K562 (cell line): ENCODE data around the gene GIPC3. TPM values are rescaled to one million over a fixed set of nuclear protein-coding genes. Genes with fewer than 3 reads are reported as not detected.

Source experiments
- CREM ChIP-seq: IDR thresholded peaks from 2 replicates; pipeline ENCODE4 v1.6.1; 2014; ENCODE audit warnings: antibody characterized with exemption, low read depth
- HBP1 ChIP-seq: fragments of 450-650 bp; formaldehyde crosslinking; IDR thresholded peaks from 2 replicates; pipeline ENCODE4 v1.4.0; 2022; ENCODE audit warnings: missing genetic modification characterization
- KLF16 ChIP-seq: IDR thresholded peaks from 2 replicates; pipeline ENCODE4 v1.6.1; 2016; ENCODE audit warnings: antibody characterized with exemption
- NFIC ChIP-seq: fragments of 450-650 bp; IDR thresholded peaks from 2 replicates; pipeline ENCODE4 v1.6.1; 2017; ENCODE audit warnings: mild to moderate bottlenecking, inconsistent platforms
- PPARD ChIP-seq: fragments of 250-450 bp; sonication (Bioruptor Pico); IDR thresholded peaks from 2 replicates; pipeline ENCODE4 v1.8.0; 2022; ENCODE audit warnings: inconsistent platforms, mild to moderate bottlenecking, moderate library complexity
- SIRT6 ChIP-seq: IDR thresholded peaks from one replicate; pipeline ENCODE4 v1.6.1; 2012; ENCODE audit warnings: low read depth, mild to moderate bottlenecking, control low read depth, inconsistent platforms, low read length, moderate library complexity
- ZFP30 ChIP-seq: fragments of 250-450 bp; sonication (Bioruptor Pico); IDR thresholded peaks from 2 replicates; pipeline ENCODE4 v1.8.0; 2022; ENCODE audit warnings: moderate library complexity, mild to moderate bottlenecking, inconsistent platforms, borderline replicate concordance
- ZNF316 ChIP-seq: fragments of 450-650 bp; IDR thresholded peaks from 2 replicates; pipeline ENCODE4 v1.6.1; 2016
- ZNF695 ChIP-seq: fragments of 450-650 bp; formaldehyde crosslinking; IDR thresholded peaks from 2 replicates; pipeline ENCODE4 v1.4.0; 2020; ENCODE audit warnings: mild to moderate bottlenecking, moderate library complexity
- polyA plus RNA-seq, 8 experiments: library from polyadenylated mRNA; depleted of rRNA in 4 of 8; stranded (reverse) in 5 of 8; unstranded in 3 of 8; fragments of >200 nt; fragmentation: Nextera tagmentation in 2 of 8; fragmentation: Illumina TruSeq in 1 of 8; extraction: Ambion mirVana in 2 of 8; extraction: Trizol in 1 of 8; gene quantifications; 2 replicates each; pipeline versions ENCODE4 v1.2.1 to v1.2.3, GENCODE V29; 2011 to 2014; ENCODE audit warnings: inconsistent platforms in 1 of 8, missing spikeins in 1 of 8
- total RNA-seq, 7 experiments: library from RNA; depleted of rRNA in 6 of 7; stranded (reverse); fragments of >200 nt in 6 of 7; fragmentation: Illumina TruSeq in 2 of 7; extraction: Trizol in 2 of 7; gene quantifications; 2 replicates each; pipeline versions ENCODE4 v1.2.1 to v1.2.3, GENCODE V29; 2011 to 2021; ENCODE audit warnings: low replicate concordance in 1 of 7
- TF ChIP-seq, protein P1 (sequence below): sonication (generic); formaldehyde crosslinking; IDR thresholded peaks from 2 replicates; pipeline ENCODE4 v1.8.1; 2023; ENCODE audit warnings: mild to moderate bottlenecking, missing genetic modification reagents
- TF ChIP-seq, protein P2 (sequence below): fragments of 450-650 bp; IDR thresholded peaks from 2 replicates; pipeline ENCODE4 v1.6.1; 2016; ENCODE audit warnings: low read depth, mild to moderate bottlenecking, moderate library complexity

The GIPC3 gene
- total and polyA plus RNA-seq, 9 of the 15 experiments (the other 6 are each of a cell fraction or from before 2014, with no cell fraction given): 0.03 to 3.6 (median 1.5) TPM; not detected in 1

DNA sequence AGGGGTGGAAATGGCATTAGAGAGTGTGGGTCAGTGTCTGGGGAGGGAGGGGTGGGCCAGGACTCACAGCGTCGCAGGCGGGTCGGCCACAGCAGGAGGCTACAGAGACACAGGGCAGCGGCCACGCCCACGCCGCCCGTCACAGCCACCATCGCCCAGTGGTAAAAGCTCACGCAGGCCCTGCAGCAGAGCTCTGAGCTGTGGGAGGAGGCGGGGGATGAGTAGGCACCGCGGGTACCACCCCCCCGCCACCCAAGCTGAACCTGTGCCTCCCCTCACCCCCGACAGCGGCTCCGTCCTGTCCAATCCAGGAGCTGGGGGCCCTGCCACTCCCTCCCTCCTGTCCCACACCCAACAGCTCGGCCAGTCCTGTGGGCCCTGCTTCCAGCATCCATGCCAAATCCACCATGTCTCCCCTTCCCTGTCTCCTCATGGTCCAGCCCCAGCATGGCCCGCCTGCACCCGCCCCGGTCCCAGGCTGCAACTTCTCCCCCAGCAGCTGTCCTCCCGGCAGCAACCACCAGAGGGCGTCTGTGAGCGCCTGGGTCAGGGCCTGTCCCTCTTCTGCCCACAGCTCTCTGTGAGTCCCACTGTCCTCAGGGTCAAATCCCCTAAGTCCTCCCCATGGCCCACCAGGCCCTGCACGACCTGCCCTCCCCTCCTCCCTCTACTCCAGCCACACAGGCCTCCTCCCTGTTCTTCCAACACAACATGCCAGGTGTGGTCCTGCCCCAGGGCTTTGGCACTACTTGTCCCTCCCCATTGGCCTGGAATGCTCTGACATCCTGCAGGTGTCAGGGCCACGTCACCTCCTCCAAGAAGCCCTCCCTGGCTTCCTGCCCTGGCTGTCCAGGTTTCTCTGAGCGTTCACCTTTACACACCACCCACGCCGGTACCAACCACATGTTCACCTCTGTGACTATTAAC lies 40.3 kb upstream of the GIPC3 start (continued):
- TF ChIP-seq HBP1 (CRISPR knock-in tag) (peak; percentile 73; the same call in 1 of the 2 replicates), CREM (peak; percentile 39; the same call in 1 of the 2 replicates), SIRT6 (peak; percentile 65), ZNF695 (CRISPR knock-in tag) (no peak), KLF16 (0 out of 2 replicates have a peak, but pooled peaks have one; percentile 16), ZNF316 (no peak), ZFP30 (CRISPR knock-in tag) (no peak), NFIC (peak; percentile 26; the same call in 1 of the 2 replicates), PPARD (CRISPR knock-in tag) (no peak)
- TF ChIP-seq, protein P1, sequence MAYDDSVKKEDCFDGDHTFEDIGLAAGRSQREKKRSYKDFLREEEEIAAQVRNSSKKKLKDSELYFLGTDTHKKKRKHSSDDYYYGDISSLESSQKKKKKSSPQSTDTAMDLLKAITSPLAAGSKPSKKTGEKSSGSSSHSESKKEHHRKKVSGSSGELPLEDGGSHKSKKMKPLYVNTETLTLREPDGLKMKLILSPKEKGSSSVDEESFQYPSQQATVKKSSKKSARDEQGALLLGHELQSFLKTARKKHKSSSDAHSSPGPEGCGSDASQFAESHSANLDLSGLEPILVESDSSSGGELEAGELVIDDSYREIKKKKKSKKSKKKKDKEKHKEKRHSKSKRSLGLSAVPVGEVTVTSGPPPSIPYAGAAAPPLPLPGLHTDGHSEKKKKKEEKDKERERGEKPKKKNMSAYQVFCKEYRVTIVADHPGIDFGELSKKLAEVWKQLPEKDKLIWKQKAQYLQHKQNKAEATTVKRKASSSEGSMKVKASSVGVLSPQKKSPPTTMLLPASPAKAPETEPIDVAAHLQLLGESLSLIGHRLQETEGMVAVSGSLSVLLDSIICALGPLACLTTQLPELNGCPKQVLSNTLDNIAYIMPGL (CRISPR knock-in tag): no peak
- TF ChIP-seq, protein P2, sequence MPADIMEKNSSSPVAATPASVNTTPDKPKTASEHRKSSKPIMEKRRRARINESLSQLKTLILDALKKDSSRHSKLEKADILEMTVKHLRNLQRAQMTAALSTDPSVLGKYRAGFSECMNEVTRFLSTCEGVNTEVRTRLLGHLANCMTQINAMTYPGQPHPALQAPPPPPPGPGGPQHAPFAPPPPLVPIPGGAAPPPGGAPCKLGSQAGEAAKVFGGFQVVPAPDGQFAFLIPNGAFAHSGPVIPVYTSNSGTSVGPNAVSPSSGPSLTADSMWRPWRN: no peak
